Liver (tissue), 9 donors: ENCODE results near the gene RPS6KA2. TPM values are rescaled to one million over a fixed set of nuclear protein-coding genes. Genes with fewer than 3 reads are reported as not detected.

Experiments used
- DNase-seq: peaks from one replicate; pipeline ENCODE4 v3.0.0-alpha.2; 2017; ENCODE audit warnings: low spot score
- H3K27ac ChIP-seq, 2 donors: one replicate each; pipeline ENCODE4 v1.7.0; 2013; ENCODE audit warnings: inconsistent platforms in 2 of 2, low read length in 2 of 2, control low read depth in 1 of 2, low read depth in 1 of 2, mild to moderate bottlenecking in 1 of 2
- H3K27me3 ChIP-seq, 4 donors: one replicate each; pipeline versions ENCODE4 v1.6.1 to v1.7.0; 2013; ENCODE audit warnings: low read length in 3 of 4, inconsistent platforms in 1 of 4, mild to moderate bottlenecking in 1 of 4, moderate library complexity in 1 of 4; ENCODE audit not compliant: control insufficient read depth in 4 of 4, insufficient read depth in 4 of 4
- H3K36me3 ChIP-seq, 4 donors: one replicate each; pipeline versions ENCODE4 v1.6.1 to v1.7.0; 2013; ENCODE audit warnings: low read length in 3 of 4, mild to moderate bottlenecking in 3 of 4, low read depth in 1 of 4, moderate library complexity in 1 of 4; ENCODE audit not compliant: control insufficient read depth in 4 of 4, insufficient read depth in 3 of 4
- H3K4me1 ChIP-seq, 4 donors: one replicate each; pipeline versions ENCODE4 v1.6.1 to v1.7.0; 2013; ENCODE audit warnings: low read length in 3 of 4, mild to moderate bottlenecking in 3 of 4, moderate library complexity in 1 of 4; ENCODE audit not compliant: control insufficient read depth in 4 of 4, insufficient read depth in 4 of 4
- H3K4me3 ChIP-seq, 3 donors: one replicate each; pipeline versions ENCODE4 v1.6.1 to v1.7.0; 2013; ENCODE audit warnings: low read length in 3 of 3, control low read depth in 1 of 3, low read depth in 1 of 3, mild to moderate bottlenecking in 1 of 3
- H3K9ac ChIP-seq, 2 donors: one replicate each; pipeline ENCODE4 v1.7.0; 2013; ENCODE audit warnings: low read length in 2 of 2, mild to moderate bottlenecking in 2 of 2, moderate library complexity in 2 of 2, control low read depth in 1 of 2, low read depth in 1 of 2
- H3K9me3 ChIP-seq, 4 donors: one replicate each; pipeline versions ENCODE4 v1.6.1 to v1.7.0; 2013; ENCODE audit warnings: low read length in 3 of 4; ENCODE audit not compliant: control insufficient read depth in 4 of 4
- ATF3 ChIP-seq: IDR thresholded peaks from 2 replicates; pipeline ENCODE4 v1.6.1; 2016; ENCODE audit warnings: antibody characterized with exemption
- CTCF ChIP-seq: fragments of 150-350 bp; IDR thresholded peaks from 2 replicates; pipeline ENCODE4 v1.5.1; 2017; ENCODE audit warnings: improper control_type of control experiment, low read depth, low read length; ENCODE audit not compliant: missing input control
- EGR1 ChIP-seq, 2 donors: IDR thresholded peaks; 2 replicates each; pipeline ENCODE4 v1.6.1; 2016 to 2018; ENCODE audit warnings: antibody characterized with exemption in 2 of 2, low read depth in 2 of 2
- FOXA1 ChIP-seq: IDR thresholded peaks from 2 replicates; pipeline ENCODE4 v1.6.1; 2016; ENCODE audit warnings: antibody characterized with exemption
- FOXA2 ChIP-seq: IDR thresholded peaks from 2 replicates; pipeline ENCODE4 v1.6.1; 2016; ENCODE audit warnings: antibody characterized with exemption
- GABPA ChIP-seq, 2 donors: IDR thresholded peaks in 1 of 2; conservative IDR thresholded peaks in 1 of 2; 2 replicates each; pipeline ENCODE4 v1.6.1; 2016; ENCODE audit warnings: antibody characterized with exemption in 2 of 2, mild to moderate bottlenecking in 1 of 2, moderate library complexity in 1 of 2
- HNF4A ChIP-seq, 2 donors: conservative IDR thresholded peaks; 2 replicates each; pipeline ENCODE4 v1.6.1; 2016; ENCODE audit warnings: antibody characterized with exemption in 2 of 2, mild to moderate bottlenecking in 2 of 2
- HNF4G ChIP-seq: IDR thresholded peaks from 2 replicates; pipeline ENCODE4 v1.6.1; 2016; ENCODE audit warnings: antibody characterized with exemption
- JUND ChIP-seq, 2 donors: IDR thresholded peaks; 2 replicates each; pipeline ENCODE4 v1.6.1; 2016; ENCODE audit warnings: antibody characterized with exemption in 2 of 2
- MAX ChIP-seq: IDR thresholded peaks from 2 replicates; pipeline ENCODE4 v1.6.1; 2016; ENCODE audit warnings: antibody characterized with exemption
- NR2F2 ChIP-seq: IDR thresholded peaks from 2 replicates; pipeline ENCODE4 v1.6.1; 2016; ENCODE audit warnings: antibody characterized with exemption
- RAD21 ChIP-seq, 2 donors: IDR thresholded peaks; 2 replicates each; pipeline ENCODE4 v1.6.1; 2016; ENCODE audit warnings: antibody characterized with exemption in 2 of 2, mild to moderate bottlenecking in 2 of 2
- REST ChIP-seq: IDR thresholded peaks from 2 replicates; pipeline ENCODE4 v1.6.1; 2016; ENCODE audit warnings: antibody characterized with exemption, mild to moderate bottlenecking
- RXRA ChIP-seq, 2 donors: IDR thresholded peaks; 2 replicates each; pipeline ENCODE4 v1.6.1; 2017 to 2018; ENCODE audit warnings: antibody characterized with exemption in 2 of 2, mild to moderate bottlenecking in 1 of 2
- SP1 ChIP-seq: IDR thresholded peaks from 2 replicates; pipeline ENCODE4 v1.6.1; 2018; ENCODE audit warnings: antibody characterized with exemption, mild to moderate bottlenecking
- TAF1 ChIP-seq: conservative IDR thresholded peaks from 2 replicates; pipeline ENCODE4 v1.6.1; 2016; ENCODE audit warnings: antibody characterized with exemption, mild to moderate bottlenecking
- YY1 ChIP-seq: IDR thresholded peaks from 2 replicates; pipeline ENCODE4 v1.6.1; 2016; ENCODE audit warnings: antibody characterized with exemption, mild to moderate bottlenecking
- ZBTB33 ChIP-seq: IDR thresholded peaks from 2 replicates; pipeline ENCODE4 v1.6.1; 2016; ENCODE audit warnings: antibody characterized with exemption
- WGBS: extraction: QIAGEN DNeasy Blood & Tissue Kit; methylation state at CpG from one replicate; pipeline ENCODE4 v1.1.7; 2013; 5-methylcytosine and 5-hydroxymethylcytosine counted together
- polyA plus RNA-seq, 2 donors: library from polyadenylated mRNA; stranded (reverse) in 1 of 2; unstranded in 1 of 2; fragments of 200-250 nt in 1 of 2; fragments of >200 nt in 1 of 2; fragmentation: Nextera tagmentation in 1 of 2; extraction: Ambion mirVana in 1 of 2; gene quantifications; one replicate each; pipeline versions ENCODE4 v1.2.1 to v1.2.3, GENCODE V29; 2013 to 2015
- total RNA-seq, 2 donors: library from RNA; depleted of rRNA; stranded (reverse); fragments of >200 nt; gene quantifications; one replicate each; pipeline ENCODE4 v1.2.3, GENCODE V29; 2014
- donor health status: healthy.
- donor health status: healthy.
- donor health status: healthy.
- donor health status: healthy.
- donor health status: healthy.

Gene RPS6KA2
- total and polyA plus RNA-seq, 4 donors, result 2.5 to 9.0 (median 5.0) TPM

GRCh38 chr6:166636934-166637333 is 9.9 kb upstream of the RPS6KA2 start:
- Histone ChIP-seq H3K9me3 (no peaks in the 10 kb centered on the region), H3K4me3 (no peak overlapping the region), H3K4me1 (no peaks in the 10 kb centered on the region), H3K36me3 (no peaks in the 10 kb centered on the region), H3K27me3 (no peaks in the 10 kb centered on the region), H3K27ac (no peak overlapping the region), H3K9ac (no peak overlapping the region)
- no peak for DNase-seq
- TF ChIP-seq ATF3 (no peak), FOXA1 (no peak), GABPA (IDR thresholded peaks at IDR 0.05 in 1 of 2, conservative IDR thresholded peaks at IDR 0.05 in 1 of 2) (no peak), YY1 (no peak), NR2F2 (no peak), TAF1 (no peak), MAX (no peak), HNF4A (conservative IDR thresholded peaks at IDR 0.05) (no peak), RXRA (IDR thresholded peaks at IDR 0.05) (no peak), RAD21 (IDR thresholded peaks at IDR 0.05) (no peak), HNF4G (no peak), ZBTB33 (no peak), FOXA2 (no peak), SP1 (no peak)
- 78% methylated on average over 10 of the region's 10 CpGs for WGBS

- Histone ChIP-seq H3K9ac (no peak overlapping the region), H3K4me1 (no peaks in the 10 kb centered on the region), H3K9me3 (no peaks in the 10 kb centered on the region), H3K4me3 (no peak overlapping the region), H3K36me3 (no peaks in the 10 kb centered on the region), H3K27me3 (no peaks in the 10 kb centered on the region), H3K27ac (no peak overlapping the region)
- no peak for DNase-seq
- WGBS, result 70% methylated on average over 6 of the region's 6 CpGs
- TF ChIP-seq YY1 (no peak), ZBTB33 (no peak), FOXA1 (no peak), HNF4A (conservative IDR thresholded peaks at IDR 0.05) (no peak), FOXA2 (no peak), RAD21 (IDR thresholded peaks at IDR 0.05) (no peak), TAF1 (no peak), GABPA (IDR thresholded peaks at IDR 0.05 in 1 of 2, conservative IDR thresholded peaks at IDR 0.05 in 1 of 2) (no peak), JUND (IDR thresholded peaks at IDR 0.05) (no peak), HNF4G (no peak), REST (no peak), ATF3 (no peak), EGR1 (IDR thresholded peaks at IDR 0.05; ENCODE audit: low read depth in 2 of 2) (no peak), SP1 (no peak), MAX (no peak), RXRA (IDR thresholded peaks at IDR 0.05) (no peak), NR2F2 (no peak), CTCF (no peak)
These were observed 9.3 kb upstream of the RPS6KA2 start for GRCh38 chr6:166636191-166636933.
